ENCODE results near the gene HS6ST2.

The HS6ST2 gene

DNA sequence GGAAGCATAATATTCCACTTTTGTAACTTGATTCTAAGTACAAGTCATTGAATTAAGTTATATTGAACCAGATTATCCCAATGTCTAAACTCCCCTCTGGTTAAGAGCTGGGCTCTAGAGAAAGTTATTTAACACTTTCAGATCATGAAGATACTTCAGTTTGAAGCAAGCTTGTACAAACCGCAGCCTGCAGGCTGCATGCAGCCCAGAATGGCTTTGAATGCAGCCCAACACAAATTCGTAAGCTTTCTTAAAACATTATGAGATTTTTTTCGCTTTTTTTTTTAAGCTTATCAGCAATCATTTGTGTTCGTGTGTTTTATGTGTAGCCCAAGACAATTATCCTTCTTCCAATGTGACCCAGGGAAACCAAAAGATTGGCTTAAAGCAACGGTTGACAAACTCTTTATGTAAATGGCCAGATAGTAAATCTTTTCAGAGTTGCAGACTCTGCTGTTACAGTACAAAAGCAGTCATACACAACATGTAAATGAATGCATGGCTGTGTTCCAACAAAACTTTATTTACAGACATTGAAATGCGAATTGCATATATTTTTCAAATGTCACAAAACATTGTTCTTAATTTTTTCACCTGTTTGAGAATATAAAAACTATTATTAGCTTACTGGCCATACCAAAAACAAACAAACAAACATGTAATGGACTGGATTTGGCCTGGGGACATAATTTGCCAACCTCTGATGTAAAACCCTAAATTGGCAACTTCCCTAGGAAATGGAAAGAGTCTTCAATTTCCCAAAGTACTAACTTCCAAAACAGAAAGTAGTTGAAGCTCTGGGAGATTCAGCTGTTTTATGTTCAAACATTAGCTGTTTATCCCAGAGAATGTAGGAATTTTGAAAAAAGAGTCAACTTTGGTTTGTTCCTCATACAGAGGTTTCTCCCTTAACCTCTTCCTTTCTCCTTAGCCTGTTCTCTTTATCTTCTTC lies 268.5 kb downstream of the HS6ST2 start:
- in situ Hi-C loops (cut with MboI; ENCODE audit: low sequenced_read_pairs), result no loop called here

DNA sequence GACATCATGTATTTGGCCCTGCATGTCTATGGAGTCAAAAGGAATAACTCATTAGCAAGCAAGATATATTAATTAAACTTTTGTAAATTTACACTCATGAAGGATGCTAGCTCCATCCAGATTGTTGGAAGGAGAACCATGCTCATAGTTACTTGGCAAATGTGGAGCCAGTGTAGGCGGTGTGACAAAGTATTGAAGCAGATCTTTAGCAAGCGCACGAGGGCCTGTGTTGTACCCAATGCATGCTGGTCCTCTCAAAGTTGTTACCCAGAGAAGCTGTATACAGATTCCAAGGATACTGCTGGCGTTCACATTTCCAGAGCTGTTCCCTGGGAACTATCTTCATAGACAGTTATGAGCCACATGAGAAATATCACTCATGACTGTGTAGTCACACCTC lies 273.2 kb downstream of the HS6ST2 start:
- in situ Hi-C loops (cut with MboI; ENCODE audit: low sequenced_read_pairs), result no loop called here

DNA sequence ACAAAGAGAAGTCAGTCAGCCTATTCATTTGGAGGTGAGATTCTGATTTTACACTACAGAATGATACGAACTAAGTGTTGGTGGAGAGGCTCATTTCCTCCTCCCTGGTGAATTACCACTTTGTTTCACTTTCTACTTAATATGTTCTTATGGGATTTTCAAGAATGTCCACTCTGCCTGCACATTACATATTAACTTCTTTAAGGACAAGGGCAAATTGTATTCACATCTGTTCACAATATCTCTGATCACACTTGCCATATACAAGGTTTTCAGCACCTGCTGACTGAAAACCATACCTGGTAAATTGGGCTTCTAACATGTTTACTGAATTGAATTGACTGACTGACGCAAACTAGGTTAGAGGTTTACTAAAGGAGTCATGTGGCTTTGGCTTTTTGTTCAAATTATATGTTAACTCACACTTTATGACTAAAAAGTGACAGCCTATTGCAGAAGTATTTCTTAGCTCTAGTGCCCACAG lies 281.2 kb downstream of the HS6ST2 start:
- in situ Hi-C loops (cut with MboI; ENCODE audit: low sequenced_read_pairs), result no loop called here

DNA sequence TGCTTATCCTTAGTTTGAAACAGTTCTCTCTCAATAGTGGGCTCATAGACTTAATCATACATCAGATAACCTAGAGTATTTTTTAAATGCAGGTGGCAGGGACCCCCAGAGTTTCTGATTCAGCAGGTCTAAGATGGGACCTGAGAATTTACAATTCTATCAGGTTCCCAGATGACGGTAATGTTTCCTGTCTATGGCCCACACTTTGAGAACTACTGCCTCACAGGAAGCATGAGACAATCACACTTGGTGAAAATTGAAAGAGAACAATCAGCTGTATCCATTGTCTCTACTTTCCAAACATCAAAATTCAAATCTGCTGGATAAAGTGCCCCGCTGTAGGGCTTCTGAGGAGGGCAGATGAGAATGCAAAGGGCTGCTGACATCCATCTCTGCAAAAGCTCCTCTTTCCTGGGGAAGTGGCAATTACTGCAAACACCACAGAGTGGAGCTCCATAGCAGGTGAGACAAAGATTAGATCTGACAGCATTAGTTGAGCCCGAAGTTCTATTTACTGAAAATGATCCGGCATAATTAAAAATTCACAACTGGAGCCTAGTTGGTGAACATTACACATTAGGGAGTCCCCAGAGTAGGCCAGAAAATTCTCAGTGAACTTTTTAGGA lies 281.8 kb downstream of the HS6ST2 start:
- in situ Hi-C loops (cut with MboI; ENCODE audit: low sequenced_read_pairs), result no loop called here

DNA sequence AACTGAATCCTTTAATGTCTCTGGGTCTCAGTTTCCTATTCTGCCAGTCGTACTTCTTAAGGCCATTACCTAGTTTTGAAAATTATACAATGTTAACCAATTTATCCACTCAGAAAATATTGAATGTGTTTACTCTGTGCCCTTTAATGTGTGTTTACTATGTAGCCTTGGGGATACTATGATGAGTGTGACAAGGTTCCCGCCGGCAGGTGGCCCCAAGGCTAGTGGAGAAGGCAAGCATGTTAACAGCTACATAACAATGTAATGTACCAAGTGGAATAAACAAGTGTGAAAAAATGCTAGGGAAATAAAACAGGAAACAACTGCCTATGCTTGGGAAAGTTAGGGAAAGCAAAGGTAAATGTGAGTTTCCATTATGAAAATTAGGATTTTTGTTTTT lies 282.3 kb downstream of the HS6ST2 start:
- in situ Hi-C loops (cut with MboI; ENCODE audit: low sequenced_read_pairs), result no loop called here

DNA sequence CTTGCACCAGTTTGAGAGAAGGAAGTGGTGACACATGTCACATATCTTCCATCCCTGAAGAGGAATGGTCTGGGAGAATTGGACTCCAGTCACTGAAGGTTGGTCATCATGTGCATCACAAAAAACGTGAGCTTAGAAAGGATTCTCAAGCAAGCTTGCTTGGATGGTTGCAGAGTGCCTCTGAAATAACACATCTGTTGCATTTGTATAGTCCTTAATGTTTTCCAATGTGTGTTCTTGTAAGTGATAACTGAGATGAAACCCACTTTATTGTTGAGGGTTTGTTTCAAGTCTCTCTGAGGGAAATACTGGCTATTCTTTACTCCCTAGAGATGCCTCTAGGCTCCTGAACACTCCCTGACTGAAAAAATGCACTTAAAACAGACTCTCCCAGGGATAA lies 285.1 kb downstream of the HS6ST2 start:
- in situ Hi-C loops (cut with MboI; ENCODE audit: low sequenced_read_pairs), result no loop called here

DNA sequence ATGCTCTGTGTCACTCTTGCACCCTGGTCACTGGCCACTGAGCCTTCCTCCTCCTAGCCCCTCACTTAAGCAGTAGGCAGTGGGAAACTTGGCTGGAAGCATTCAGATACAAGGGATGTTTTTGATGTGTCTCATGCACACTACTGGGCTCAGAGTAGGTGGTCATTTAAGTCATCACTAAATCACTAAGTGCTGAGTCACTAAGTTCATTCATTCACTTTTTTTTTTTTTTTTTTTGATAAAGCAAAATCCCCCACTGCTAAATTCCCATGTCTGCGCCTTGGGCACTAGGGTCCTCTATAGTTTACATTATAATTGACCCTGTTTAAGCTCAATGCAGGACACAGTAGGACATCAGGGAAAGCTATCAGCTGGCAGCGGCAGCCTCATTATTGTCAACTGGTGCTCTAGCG lies 287.2 kb downstream of the HS6ST2 start:
- in situ Hi-C loops (cut with MboI; ENCODE audit: low sequenced_read_pairs), result no loop called here

DNA sequence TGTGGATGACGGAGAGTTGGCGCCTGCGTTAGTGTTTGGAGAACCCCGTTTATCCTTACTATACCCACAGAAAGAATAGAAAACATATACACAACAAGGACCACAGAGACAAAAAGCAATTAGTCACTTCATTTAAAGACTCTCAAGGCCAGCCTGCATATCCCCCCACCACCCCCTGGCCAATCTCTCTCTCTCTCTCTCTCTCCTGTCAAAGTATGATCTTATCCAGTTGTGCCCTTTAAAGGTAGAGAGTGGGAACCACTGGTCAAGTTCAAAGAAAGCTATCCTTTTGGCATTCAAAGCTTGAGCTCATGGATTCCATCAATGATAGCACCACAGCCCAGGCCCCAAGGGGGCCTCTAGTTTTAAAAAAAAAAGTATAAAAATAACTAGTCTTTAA lies 289.3 kb downstream of the HS6ST2 start:
- in situ Hi-C loops (cut with MboI; ENCODE audit: low sequenced_read_pairs), result no loop called here

DNA sequence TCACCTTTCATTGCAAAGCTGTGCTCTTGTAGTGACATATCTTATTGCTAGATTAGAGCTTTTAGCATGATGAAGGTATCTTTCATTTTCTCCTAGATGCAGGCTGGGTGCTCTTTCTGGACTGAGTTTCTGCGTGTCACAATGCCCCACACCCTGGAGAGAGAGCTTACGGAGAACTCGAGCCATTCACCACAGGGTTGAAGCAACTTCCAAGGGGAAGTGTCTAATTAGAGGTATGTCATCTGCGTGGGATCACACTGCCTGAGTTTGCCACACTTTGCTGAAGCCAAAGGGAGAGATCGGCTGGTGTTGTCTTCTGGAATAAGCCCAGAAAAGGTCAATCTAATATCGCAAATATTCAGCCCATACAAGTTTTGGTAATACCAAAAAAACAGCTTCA lies 290.3 kb downstream of the HS6ST2 start:
- in situ Hi-C loops (cut with MboI; ENCODE audit: low sequenced_read_pairs), result no loop called here

DNA sequence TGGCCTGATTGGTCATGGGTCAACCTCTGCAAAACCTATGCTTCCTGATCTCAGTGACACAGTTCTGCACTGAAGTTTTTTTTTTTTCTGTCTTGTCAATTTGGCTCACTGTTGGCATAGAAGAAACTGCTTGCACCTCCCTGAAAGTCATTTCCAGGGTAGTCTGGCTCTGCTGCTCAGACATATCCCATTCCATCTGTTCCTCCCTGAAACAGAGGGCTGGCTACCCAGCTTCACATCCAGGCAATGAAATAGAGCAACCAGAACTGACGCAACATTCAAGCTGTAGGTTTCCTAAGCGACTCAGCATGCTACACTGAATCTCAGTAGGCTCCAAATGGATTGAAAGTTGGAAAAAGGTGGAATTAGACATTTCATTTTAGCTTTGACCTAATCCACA lies 292.8 kb downstream of the HS6ST2 start:
- in situ Hi-C loops (cut with MboI; ENCODE audit: low sequenced_read_pairs), result no loop called here

DNA sequence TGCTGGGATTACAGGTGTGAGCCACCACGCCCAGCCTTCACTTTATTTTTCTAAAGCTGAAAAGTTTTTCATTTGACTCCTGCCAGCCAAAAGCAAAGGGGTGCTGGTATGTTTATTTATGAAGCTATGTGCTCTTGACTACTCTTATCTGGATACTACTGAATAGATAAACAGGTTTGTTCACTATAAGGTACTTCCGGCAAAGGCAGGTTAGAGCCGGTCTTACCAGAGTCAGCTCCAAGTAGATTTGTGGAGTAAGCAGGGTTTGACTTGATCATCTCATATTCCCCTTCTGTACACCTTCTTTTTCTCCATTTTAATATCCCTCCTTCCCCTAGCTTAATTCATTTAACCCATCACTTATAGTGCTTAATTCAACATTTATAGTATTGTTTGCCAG lies 294.2 kb downstream of the HS6ST2 start:
- in situ Hi-C loops (cut with MboI; ENCODE audit: low sequenced_read_pairs), result no loop called here

DNA sequence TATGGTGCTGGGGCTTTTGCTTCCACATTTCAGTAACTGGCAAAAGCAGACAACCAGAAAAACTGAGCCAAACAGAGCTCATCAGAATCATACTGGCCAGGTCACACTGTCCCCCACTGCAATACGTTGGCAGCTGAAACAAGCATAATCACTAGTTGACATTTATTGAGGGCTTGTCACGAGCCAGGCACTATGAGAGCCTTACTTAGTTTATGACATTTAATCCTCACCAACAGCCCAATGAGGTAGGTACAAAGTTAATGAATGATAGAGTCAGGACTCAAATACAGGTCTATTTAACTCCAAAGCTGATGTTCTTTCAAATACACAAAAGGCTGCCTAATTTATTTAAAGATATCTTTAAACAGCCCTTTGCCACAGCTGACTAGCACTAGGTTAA lies 295.6 kb downstream of the HS6ST2 start:
- in situ Hi-C loops (cut with MboI; ENCODE audit: low sequenced_read_pairs), result no loop called here

DNA sequence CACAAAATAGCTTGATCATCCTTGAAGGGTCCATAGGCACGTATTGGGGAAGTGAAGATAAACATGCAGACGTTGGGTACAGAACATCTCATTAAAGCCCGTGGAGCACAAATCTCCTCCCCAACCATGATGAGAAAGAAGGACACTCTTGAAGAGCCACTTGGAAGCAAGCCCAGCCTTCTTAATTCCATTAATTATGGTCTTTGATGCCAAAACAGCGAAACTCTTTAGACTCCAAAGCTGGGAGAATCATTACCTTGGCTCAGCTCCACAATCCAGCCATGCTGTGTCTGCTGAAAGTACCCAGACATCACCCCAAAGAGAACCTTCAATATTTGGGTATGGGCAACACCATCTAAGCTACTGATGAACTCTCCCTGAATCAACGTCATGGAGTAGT lies 300.6 kb downstream of the HS6ST2 start:
- in situ Hi-C loops (cut with MboI; ENCODE audit: low sequenced_read_pairs), result no loop called here

DNA sequence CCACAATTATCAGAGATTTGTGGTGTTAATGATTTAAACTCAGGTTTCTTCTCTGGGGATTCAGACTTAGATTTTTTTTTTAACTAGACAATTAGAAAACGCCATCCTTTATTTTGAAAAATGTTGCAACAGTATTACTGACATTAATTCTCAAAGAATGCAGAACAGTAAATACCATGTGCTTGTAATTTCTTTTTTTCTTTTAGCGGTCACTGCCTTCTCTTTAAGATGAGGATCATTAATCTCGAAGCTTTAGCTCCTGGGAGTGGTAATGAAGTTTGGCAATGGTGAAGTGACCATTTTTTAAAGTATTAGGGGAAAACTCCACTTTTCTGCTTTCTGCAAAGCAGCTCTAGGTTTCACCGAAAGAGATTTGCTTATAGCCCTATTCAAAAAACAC lies 305.6 kb downstream of the HS6ST2 start:
- in situ Hi-C loops (cut with MboI; ENCODE audit: low sequenced_read_pairs), result no loop called here

DNA sequence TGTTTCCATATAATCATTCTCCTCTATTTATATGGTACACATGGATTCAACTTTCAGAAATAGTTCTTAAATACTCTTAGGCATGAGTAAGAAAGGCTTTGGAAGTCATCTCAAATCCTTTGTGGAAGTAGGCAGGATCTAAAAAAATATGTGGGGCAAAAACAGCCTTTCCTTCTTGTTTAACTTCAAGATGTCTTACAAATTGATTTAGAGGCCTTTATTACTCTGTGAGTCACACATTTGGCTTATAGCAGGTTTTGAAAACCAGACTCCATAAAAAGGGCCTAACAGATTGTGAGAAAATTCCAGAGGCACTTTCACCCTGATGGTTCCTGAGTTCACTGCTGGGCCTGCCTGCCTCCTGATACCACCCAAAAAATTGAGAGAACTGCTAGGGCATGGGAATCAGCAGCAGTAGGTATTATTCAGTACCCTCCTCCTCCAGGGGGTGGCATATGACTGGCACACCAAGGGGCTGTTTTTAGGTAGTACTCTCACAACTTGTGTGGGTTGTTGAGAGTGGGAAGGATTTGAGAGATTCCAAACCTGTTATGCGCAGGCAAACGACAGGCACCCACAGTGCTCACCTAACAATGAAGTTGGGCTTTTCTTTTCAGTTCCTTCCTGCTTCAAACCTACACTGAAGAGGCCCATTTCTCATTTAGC lies 306.9 kb downstream of the HS6ST2 start:
- in situ Hi-C loops (cut with MboI; ENCODE audit: low sequenced_read_pairs), result no loop called here

DNA sequence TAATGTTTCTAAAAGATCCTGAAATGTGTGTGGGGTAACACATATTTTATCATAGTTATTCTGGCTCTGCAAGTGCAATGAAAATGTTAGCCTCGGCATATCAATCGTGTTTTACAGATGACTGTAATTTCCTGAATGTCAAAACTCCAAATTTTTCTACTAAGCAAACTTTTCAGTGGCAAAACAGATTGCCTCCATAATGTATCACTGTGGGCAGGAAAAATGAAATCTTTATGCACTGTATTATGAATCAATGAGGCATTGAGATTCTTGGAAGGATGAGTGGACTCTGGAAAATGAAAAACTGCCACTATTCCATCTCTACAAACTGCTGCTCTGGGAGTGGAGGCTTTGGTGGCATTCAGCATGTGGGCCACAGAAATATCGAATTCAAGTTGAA lies 309.5 kb downstream of the HS6ST2 start:
- in situ Hi-C loops (cut with MboI; ENCODE audit: low sequenced_read_pairs), result no loop called here

DNA sequence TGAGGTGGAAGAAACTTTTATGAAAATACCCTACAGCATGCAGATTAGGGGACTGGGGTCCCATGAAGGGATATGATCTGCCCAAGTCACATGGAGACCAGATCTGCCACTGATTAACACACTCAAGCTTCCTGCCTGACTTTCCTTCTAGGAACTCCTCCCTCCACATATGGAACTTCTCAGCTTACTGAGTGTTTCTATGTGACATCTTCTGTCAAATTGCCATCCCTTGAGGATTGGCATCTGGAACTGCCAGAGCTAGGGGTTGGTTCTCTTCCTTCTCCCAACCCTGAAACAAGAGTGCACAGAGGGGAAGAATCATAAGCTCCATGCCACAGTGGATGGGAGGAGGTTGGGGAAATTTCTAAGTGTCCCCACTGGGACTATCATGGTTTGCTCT lies 319.0 kb downstream of the HS6ST2 start:
- in situ Hi-C loops (cut with MboI; ENCODE audit: low sequenced_read_pairs), result no loop called here

DNA sequence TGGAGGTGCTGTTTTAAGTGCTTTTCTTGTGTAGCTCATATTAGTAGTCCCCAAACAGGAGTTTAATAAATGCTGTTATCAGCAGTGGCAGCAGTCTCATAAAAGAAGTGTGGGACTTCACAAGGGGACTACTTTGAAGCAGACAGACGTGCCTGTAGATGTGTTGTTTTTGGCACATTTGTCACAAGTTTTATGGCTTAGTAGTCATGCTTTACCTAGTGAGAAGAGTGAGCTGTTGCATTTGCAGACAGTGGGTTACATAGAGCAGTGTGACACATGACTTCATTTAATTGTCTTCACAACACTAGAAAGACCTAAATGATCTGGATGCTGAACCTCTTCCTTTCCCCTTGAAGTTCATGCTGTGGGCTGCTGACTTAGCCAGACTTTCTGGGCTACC lies 320.1 kb downstream of the HS6ST2 start:
- in situ Hi-C loops (cut with MboI; ENCODE audit: low sequenced_read_pairs), result no loop called here

DNA sequence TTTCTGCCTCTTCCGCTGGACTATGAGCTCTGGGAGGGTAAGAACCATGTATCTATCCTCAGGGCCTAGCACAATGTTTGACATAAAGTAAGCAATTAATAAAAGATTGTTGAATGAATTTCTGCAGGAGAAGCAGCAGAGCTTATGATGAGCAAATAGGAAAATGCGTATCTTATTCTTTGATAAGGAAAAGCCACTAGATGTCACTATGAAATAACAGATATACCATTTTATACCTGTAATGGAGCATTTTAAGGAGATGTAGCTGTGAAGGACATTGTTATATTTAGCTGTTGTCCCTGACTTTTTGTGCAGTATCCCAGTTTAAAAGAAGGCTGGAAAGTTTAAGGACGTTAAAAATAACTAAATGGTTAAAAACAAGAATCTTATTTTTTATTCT lies 322.3 kb downstream of the HS6ST2 start:
- in situ Hi-C loops (cut with MboI; ENCODE audit: low sequenced_read_pairs), result no loop called here

DNA sequence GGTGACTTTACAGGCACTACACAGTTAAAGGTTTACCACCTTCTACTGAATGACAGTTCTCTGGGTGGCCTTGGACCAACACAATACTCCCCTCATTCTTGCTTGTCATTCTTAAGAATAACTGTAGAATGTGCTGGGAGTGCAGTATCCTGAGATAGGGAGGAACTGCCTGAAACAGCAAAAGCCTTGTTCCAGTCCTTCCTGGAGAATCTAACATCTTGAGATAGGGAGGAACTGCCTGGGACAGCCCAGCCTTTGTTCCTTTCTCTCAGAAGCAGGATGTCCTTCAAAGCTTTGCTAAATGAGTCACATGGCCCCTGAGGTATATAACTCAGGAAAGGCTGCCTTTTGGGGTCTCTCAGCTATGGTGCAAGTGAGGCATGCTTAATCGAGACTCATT lies 323.9 kb downstream of the HS6ST2 start:
- in situ Hi-C loops (cut with MboI; ENCODE audit: low sequenced_read_pairs), result no loop called here

DNA sequence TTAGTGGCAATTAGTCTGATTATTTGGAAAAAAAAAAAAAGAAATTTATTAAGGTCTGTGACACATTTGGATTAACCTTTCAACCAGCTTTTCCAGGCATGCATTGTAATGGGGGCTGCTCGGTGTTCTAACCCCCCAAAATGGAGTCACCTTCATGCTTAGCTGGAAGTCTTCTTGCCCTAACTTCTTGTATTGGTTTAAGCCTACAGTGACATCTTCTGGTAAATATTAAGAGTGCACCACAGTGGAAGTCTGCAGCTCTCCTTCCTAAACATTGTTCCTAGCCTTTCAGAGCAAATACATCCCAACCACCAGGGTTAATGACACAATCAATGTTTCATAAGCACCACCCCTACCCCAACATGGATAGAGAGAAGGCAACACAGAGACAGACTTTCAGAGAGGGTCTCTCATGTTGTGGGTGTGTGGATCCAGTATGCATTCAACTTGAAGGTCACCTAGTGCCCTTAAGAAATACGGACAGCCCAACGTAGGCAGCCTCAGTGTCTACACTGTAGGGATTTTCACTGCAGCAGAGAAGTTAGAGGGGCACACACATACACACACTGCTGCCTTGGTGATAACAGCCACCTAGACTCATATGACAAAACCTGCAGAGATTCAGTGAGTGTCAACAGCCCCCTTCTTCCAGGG lies 326.7 kb downstream of the HS6ST2 start:
- in situ Hi-C loops (cut with MboI; ENCODE audit: low sequenced_read_pairs), result no loop called here

Measured in HL-60/S4 treated with retinoic acid at 250 ng/mL for 4 days and 3 days (cell line).